ENCODE measurements around the gene OTULINL.

OTULINL gene

GRCh38 chr5:14582797-14583137 lies 1.2 kb downstream of the OTULINL start:
- TF ChIP-seq CTCF (IDR thresholded peaks at IDR 0.05; ENCODE audit: low read depth, low read length): peak; percentile 28
- no peak for DNase-seq (ENCODE audit: extremely low read depth, low read depth)

- no peak for DNase-seq (ENCODE audit: extremely low read depth, low read depth)
- no peak for TF ChIP-seq CTCF (IDR thresholded peaks at IDR 0.05; ENCODE audit: low read depth, low read length)
Observed at GRCh38 chr5:14584848-14585247, 3.3 kb downstream of the OTULINL start.

GRCh38 chr5:14587150-14587549 lies 5.6 kb downstream of the OTULINL start:
- DNase-seq (ENCODE audit: extremely low read depth, low read depth): no peak
- no peak for TF ChIP-seq CTCF (IDR thresholded peaks at IDR 0.05; ENCODE audit: low read depth, low read length)

- no peak for DNase-seq (ENCODE audit: extremely low read depth, low read depth)
- TF ChIP-seq CTCF (IDR thresholded peaks at IDR 0.05; ENCODE audit: low read depth, low read length): no peak
Observed at GRCh38 chr5:14588145-14588544, 6.6 kb downstream of the OTULINL start.

GRCh38 chr5:14588758-14589543 lies 7.4 kb downstream of the OTULINL start:
- DNase-seq (ENCODE audit: extremely low read depth, low read depth): no peak
- TF ChIP-seq CTCF (IDR thresholded peaks at IDR 0.05; ENCODE audit: low read depth, low read length): no peak

- no peak for TF ChIP-seq CTCF (IDR thresholded peaks at IDR 0.05; ENCODE audit: low read depth, low read length)
- no peak for DNase-seq (ENCODE audit: extremely low read depth, low read depth)
Observed at GRCh38 chr5:14590949-14591348, 9.4 kb downstream of the OTULINL start.

GRCh38 chr5:14591548-14591947 lies 10.0 kb downstream of the OTULINL start:
- TF ChIP-seq CTCF (IDR thresholded peaks at IDR 0.05; ENCODE audit: low read depth, low read length): no peak
- DNase-seq (ENCODE audit: extremely low read depth, low read depth): no peak
